ENCODE measurements around the gene TAF11.
"Not testable (repeated sequence)": the region's sequence is repeated elsewhere in the genome, so short reads cannot be mapped to it uniquely, and the experiment has no call there.

Gene TAF11

DNA sequence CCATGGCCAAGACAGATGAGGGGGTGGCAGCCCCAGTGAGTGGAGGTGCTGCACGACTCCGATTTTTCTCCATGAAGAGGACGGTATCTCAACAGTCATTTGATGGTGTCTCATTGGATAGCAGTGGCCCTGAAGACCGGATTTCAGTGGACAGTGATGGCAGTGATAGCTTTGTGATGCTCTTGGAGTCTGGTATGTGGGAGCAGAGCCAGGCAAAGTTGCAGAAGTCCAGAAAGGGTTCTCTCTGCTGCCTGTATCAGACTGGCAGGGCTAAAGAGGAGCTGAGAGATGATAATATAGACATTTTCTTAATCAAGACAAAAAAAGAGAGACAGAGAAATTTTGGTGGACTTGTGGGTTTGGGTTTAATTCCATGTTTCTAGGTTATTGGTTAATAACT, 23.8 kb downstream of the TAF11 start:
- DNase-seq = no peak

DNA sequence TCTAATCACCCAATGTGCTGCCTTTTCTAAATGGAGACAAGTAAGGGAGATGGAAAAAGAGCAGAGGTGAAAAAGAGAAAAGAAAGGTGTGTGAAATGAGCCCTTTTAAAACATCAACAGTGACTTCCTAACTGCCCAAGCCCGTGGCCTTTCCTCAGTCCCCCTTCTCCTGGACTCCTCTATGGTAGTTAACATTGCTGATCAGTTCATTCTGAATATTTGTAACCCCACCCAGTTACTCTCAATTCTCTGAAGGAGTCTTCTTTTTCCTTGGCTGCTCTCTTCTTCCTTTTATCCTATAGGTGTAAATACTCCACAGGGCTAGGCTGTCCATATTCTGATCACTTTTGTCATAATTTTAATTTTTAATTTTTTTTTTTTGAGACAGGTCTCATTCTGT, 27.1 kb downstream of the TAF11 start:
- DNase-seq = no peak

DNA sequence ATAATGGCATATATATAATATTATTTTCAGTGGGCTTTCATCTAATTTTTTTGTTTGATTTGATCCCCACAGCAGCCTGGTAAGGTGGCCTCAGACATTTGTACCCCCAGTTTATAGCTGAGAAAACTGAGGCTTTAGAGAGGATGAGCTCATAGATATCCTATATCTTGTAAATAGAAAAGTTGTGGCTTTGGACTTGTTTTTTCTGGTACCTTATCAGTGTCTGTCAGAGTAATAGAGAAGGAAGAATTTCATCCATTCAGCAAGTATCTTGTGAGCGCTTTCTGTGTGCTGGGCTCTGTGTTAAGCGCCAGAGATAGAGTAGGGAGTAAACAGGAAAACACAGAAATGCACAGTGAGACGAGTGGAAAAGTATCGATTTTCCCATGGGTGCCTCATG, 27.9 kb downstream of the TAF11 start:
- no peak for DNase-seq

DNA sequence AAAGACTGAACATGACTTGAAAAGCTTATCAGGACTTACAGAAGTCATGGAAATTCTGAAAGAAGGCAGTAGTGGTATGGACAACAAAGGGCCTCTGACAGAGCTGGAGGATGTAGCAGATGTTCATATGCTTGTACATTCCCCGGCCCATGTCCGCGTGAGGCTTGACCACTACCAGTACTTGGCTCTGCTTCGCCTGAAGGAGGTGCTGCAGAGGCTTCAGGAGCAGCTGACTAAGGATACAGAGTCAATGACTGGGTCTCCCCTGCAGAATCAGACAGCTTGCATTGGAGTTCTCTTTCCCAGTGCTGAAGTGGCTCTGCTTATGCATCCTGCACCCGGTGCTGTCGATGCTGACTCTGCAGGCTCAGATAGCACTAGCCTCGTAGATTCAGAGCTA, 29.2 kb downstream of the TAF11 start:
- no peak for DNase-seq

DNA sequence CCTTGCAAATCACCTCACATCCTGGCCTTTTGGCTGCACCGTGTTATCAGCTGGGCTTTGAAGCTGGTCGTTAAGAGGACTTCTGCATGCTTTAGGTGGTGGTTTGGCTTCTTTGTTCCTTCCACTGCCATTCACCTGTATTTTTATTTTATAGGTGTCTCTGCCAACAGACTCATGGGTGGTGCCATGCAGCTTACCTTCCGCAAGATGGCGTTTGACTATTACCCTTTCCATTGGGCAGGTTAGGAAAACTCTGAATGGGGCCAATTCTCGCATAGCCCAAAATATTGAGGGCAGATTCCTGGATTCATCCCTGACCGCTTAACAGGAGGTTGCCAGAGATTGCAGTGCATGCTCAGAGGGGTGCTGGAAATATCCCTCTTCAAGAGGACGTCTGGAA, 32.4 kb downstream of the TAF11 start:
- no peak for DNase-seq

DNA sequence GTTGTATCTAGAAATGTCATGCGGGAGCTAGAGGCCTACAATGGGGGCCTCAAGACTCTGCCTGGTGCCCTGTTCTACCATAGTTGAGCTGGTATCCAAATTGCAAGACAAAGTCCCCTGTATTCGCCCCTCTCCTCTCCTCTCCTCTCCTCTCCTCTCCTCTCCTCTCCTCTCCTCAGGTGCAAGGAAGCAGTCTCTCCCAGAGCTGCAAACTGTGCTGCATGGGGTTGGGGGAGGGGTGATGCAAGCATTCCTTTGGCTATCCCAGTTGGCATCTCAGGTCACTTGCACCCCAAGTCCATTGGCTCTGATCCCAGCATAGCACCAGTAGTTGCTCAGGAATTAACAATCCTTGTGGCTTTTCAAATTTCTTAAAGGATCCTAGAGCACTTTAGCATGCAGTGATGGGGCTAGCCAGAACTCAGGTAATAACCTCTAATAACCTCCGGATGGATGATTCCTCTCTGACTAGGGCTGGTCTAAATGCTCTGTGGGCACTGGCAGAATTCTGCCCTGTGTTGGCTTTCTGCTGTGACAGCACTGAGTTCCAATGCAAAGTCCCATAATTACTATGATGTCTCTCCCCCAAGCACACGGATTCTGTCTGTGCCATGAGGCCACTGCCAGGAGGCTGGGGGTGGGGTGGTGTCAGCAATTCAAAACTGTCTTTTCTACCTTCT, 35.3 kb downstream of the TAF11 start:
- DNase-seq = no peak

DNA sequence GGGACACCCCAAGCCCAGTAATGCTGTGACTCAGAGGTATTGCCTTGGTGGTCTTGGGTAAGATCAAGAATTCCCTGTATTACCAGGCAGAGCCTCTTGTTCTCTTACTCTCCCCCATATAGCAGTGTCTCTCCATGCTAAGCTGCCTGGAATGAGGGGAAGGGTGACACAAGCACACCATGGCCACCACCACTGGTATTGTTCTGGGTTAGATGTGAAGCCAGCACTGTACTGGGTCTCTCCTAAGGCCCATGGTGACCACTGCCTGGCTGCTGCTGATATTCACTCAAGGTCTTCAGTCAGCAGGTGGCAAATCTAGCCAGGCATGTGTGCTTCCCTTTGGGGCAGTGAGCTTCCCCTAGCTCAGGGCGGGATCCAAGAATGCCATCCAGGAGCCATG, 36.5 kb downstream of the TAF11 start:
- DNase-seq = no peak

DNA sequence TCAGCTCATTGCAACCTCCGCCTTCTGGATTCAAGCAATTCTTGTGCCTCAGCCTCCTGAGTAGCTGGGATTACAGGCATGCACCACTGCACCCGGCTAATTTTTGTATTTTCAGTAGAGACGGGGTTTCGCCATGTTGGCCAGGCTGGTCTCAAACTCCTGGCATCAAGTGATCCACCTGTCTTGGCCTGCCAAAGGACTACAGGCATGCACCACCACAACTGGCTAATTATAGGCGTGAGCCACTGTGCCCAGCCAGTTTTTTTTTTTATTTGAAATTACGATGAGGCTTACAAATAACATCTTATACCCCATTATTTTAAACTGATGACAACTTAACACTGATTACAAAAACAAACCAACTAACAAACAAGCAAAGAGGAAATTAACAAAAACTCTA, 38.8 kb downstream of the TAF11 start:
- not testable (repeated sequence) for DNase-seq

DNA sequence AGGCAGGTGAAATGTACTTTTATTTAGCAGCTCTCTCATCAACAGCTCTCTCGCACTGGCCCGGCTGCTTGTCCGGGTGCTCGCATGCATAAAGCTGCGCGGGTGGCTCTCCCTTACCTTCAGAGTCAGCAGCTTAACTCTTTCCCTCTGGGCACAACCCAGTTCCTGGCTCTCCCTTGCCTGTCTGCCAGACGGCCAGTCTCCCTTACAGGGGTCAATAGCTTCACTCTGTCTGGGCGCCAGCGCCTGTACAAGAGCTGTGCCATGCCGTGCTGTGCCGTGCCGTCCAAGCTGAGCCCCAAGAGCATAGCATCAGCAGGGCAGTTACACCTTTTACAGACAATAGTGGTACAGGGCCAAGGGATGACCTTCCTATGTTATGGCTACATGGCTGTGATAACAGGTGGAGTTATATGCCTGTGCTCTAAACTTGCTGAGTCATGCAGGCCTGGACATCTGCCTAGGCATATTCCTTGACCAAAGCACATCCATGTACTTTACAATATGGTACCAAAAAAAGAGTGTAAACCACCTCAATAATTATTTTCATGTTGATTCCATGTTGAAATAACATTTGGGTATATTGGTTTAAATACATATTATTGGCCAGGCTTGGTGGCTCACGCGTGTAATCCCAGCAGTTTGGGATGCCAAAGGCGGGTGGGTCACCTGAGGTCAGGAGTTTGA, 48.0 kb downstream of the TAF11 start:
- no peak for DNase-seq

DNA sequence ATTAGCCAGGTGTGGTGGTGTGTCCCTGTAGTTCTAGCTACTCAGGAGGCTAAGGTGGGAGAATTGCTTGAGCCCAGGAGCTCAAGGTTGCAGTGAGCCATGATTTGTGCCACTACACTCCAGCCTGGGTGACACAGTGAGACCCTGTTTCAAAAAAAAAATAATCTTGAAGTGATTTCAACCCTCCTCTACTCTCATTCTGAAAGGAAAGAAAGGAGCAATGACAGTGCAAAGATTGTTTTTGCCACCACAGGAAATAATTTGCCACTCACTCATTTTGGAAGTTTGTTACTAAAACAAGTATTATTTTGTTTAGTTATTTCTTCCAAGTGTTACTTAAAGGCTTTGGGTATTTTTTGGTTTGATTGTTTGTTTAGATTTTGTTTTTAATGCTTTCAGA, 50.3 kb downstream of the TAF11 start:
- no peak for DNase-seq

DNA sequence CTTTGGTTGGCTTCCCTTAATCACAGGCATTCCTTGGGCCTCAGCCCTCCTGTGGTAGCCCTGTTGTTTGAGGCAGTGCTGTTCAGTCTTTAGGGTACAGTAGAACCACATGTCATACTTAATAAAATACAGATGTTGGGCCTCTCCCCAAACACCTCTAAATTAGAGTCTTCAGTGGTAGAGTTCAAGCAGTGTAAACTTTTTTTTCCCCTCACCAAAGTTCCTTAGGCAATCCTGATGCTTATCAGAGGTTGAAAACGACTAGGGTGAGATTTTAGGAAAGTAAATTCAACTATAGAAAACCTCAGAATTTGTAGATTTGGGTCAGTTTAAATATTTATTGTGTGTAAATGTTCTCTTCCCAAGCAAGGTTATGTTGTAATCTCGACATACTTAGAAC, 51.4 kb downstream of the TAF11 start:
- DNase-seq = no peak

DNA sequence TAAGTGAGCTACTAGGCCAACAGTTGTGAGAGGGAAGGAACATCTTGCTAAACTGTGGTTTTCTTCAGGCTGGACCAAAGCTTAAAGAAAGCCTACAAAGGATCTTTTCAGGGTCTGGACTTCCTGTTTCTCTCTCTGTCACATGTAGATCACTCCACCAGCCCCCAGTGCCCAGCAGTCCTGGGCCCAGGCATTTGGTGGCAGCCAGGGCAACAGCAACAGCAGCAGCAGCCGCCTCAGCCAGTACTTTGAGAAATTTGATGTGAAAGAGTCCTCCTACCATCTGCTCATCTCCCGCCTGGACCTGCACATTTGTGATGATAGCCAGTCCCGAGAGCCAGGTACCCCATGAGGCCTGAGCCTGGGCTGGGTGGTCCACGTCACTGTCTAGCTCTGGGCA, 51.8 kb downstream of the TAF11 start:
- DNase-seq = no peak

DNA sequence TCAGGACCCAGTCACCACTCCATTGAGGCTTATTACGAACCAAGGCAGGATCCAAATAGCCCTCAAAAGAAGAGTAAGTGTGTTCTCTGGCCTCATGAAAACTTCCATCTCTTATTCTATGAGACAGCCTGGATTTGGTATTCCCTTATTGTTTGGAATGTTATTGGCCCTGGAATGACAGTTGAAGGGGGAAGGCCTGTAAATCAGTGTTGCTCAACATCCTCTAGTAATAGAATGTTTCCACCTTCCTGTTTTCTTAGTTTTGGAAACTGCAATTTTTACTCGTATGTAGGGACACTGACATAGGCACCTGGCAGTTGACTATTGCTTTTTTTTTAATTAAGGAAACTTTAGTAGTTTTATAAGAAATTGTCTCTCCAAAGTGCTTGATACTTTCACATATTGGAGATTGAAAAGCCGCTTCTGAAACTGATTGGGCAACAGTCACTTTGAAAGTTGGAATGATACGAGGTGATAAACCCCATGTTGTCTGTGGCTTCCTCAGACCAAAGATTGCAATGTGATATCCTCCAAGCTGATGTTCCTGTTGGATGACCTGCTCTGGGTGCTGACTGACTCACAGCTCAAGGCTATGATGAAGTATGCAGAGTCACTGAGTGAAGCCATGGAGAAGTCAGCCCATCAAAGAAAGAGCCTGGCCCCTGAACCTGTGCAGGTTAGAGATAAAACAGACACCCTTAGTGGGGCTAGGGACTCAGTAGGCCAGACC, 52.9 kb downstream of the TAF11 start:
- DNase-seq = no peak

DNA sequence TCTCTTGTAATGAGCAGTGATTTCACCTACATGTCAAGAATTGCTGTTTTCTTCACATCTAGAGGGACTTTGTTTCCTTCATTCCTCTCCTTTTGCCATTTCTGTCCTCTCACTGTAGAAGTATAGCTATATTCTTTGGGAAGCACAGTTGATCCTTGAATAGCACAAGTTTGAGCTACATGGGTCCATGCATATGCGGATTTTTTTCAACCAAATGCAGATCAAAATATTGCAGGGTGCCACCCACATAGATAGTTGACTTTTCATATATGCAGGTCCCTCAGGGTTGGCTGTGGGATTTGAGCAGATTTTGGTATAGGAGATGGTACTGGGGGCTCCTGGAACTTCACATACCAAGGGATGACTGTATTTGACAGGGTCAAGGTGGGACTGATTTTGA, 54.9 kb downstream of the TAF11 start:
- no peak for DNase-seq

DNA sequence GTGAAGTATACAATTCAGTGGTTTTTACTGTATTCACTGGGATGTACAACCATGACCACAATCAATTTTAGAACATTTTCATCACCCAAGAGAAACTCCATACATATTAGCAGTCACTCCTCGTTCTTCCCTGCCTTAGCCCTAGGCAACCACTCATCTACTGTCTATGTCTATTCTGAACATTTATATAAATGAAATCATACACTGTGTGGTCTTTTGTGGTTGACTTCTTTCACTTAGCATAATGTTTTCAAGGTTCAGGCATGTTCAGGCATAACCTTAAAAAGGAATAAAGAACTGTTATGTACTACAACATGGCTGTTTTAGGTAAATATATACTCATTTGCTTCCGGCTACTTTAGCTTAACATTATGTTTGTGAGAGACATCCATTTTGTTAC, 58.7 kb downstream of the TAF11 start:
- DNase-seq = no peak

All from stimulated activated CD4-positive, alpha-beta T cell treated with anti-CD3 and anti-CD28 coated beads, Interleukin-2, amount 100 ng/mL, for 24 hours (primary cell).